H9 (cell line): ENCODE data around the gene ARMC9. TPM values are rescaled to one million over a fixed set of nuclear protein-coding genes. Genes with fewer than 3 reads are reported as not detected.

Experiments used
- DNase-seq: peaks from one replicate; pipeline ENCODE4 v3.0.0-alpha.2; 2017
- H2AFZ ChIP-seq: one replicate; pipeline ENCODE4 v1.6.1; 2013; ENCODE audit warnings: mild to moderate bottlenecking, low read length, control low read depth, moderate library complexity
- H2AK5ac ChIP-seq: 2 replicates; pipeline ENCODE4 v1.6.1; 2013; ENCODE audit warnings: low read length, control low read depth, mixed read lengths; ENCODE audit not compliant: insufficient read length
- H2BK120ac ChIP-seq: one replicate; pipeline ENCODE4 v1.6.1; 2013; ENCODE audit warnings: low read depth, mild to moderate bottlenecking, low read length, control low read depth, inconsistent platforms; ENCODE audit not compliant: poor library complexity, severe bottlenecking
- H2BK12ac ChIP-seq: 2 replicates; pipeline ENCODE4 v1.6.1; 2013; ENCODE audit warnings: low read length, control low read depth, mixed read lengths, low read depth; ENCODE audit not compliant: insufficient read length
- H2BK15ac ChIP-seq: 2 replicates; pipeline ENCODE4 v1.6.1; 2013; ENCODE audit warnings: low read depth, low read length, control low read depth
- H2BK20ac ChIP-seq: one replicate; pipeline ENCODE4 v1.6.1; 2013; ENCODE audit warnings: low read depth, mild to moderate bottlenecking, low read length, control low read depth, inconsistent platforms; ENCODE audit not compliant: poor library complexity, severe bottlenecking
- H2BK5ac ChIP-seq: 2 replicates; pipeline ENCODE4 v1.6.1; 2013; ENCODE audit warnings: low read length, control low read depth, mixed read lengths; ENCODE audit not compliant: insufficient read length
- H3K14ac ChIP-seq: 2 replicates; pipeline ENCODE4 v1.6.1; 2013; ENCODE audit warnings: low read length, control low read depth; ENCODE audit not compliant: insufficient read depth
- H3K18ac ChIP-seq: 2 replicates; pipeline ENCODE4 v1.6.1; 2013; ENCODE audit warnings: low read depth, mild to moderate bottlenecking, mixed read lengths, low read length, control low read depth; ENCODE audit not compliant: insufficient read length
- H3K23ac ChIP-seq: 2 replicates; pipeline ENCODE4 v1.6.1; 2013; ENCODE audit warnings: low read length, control low read depth, mixed read lengths, low read depth; ENCODE audit not compliant: insufficient read length
- H3K23me2 ChIP-seq: 2 replicates; pipeline ENCODE4 v1.6.1; 2013; ENCODE audit warnings: low read depth, mild to moderate bottlenecking, mixed read lengths, low read length, control low read depth; ENCODE audit not compliant: insufficient read length, poor library complexity, severe bottlenecking
- H3K27ac ChIP-seq: 2 replicates; pipeline ENCODE4 v1.5.1; 2013; ENCODE audit warnings: low read length, control low read depth, mixed read lengths, low read depth; ENCODE audit not compliant: insufficient read length
- H3K27me3 ChIP-seq: 2 replicates; pipeline ENCODE4 v1.6.1; 2013; ENCODE audit warnings: low read length, control low read depth, inconsistent platforms; ENCODE audit not compliant: insufficient read depth
- H3K4ac ChIP-seq: 2 replicates; pipeline ENCODE4 v1.6.1; 2013; ENCODE audit warnings: low read depth, mild to moderate bottlenecking, control low read depth, inconsistent platforms, low read length, moderate library complexity
- H3K4me1 ChIP-seq: 2 replicates; pipeline ENCODE4 v1.6.1; 2013; ENCODE audit warnings: low read length, control low read depth, inconsistent platforms; ENCODE audit not compliant: insufficient read depth
- H3K4me2 ChIP-seq: 2 replicates; pipeline ENCODE4 v1.6.1; 2013; ENCODE audit warnings: low read length, control low read depth, mixed read lengths; ENCODE audit not compliant: insufficient read length, insufficient read depth
- H3K56ac ChIP-seq: 2 replicates; pipeline ENCODE4 v1.6.1; 2013; ENCODE audit warnings: low read depth, mild to moderate bottlenecking, mixed read lengths, low read length, control low read depth; ENCODE audit not compliant: insufficient read length
- H3K79me1 ChIP-seq: 2 replicates; pipeline ENCODE4 v1.6.1; 2013; ENCODE audit warnings: low read depth, mild to moderate bottlenecking, moderate library complexity, low read length, control low read depth, inconsistent platforms; ENCODE audit not compliant: insufficient read depth, poor library complexity, severe bottlenecking
- H3K79me2 ChIP-seq: 2 replicates; pipeline ENCODE4 v1.6.1; 2013; ENCODE audit warnings: low read length, control low read depth, inconsistent platforms; ENCODE audit not compliant: insufficient read depth
- H3K9ac ChIP-seq: 2 replicates; pipeline ENCODE4 v1.6.1; 2013; ENCODE audit warnings: low read length, control low read depth, mixed read lengths; ENCODE audit not compliant: insufficient read length; ENCODE audit errors: extremely low read depth
- H3K9me3 ChIP-seq: one replicate; pipeline ENCODE4 v1.6.1; 2013; ENCODE audit warnings: low read depth, low read length, inconsistent platforms; ENCODE audit not compliant: control insufficient read depth
- H3T11ph ChIP-seq: one replicate; pipeline ENCODE4 v1.6.1; 2013; ENCODE audit warnings: mild to moderate bottlenecking, low read length, control low read depth, inconsistent platforms
- H4K20me1 ChIP-seq: one replicate; pipeline ENCODE4 v1.6.1; 2013; ENCODE audit not compliant: control insufficient read depth, insufficient read length, insufficient read depth
- H4K5ac ChIP-seq: 2 replicates; pipeline ENCODE4 v1.6.1; 2013; ENCODE audit warnings: low read depth, mild to moderate bottlenecking, mixed read lengths, low read length, control low read depth; ENCODE audit not compliant: insufficient read length
- H4K8ac ChIP-seq: replicated peaks from 2 replicates; pipeline ENCODE4 v1.6.1; 2013; ENCODE audit warnings: low read length, control low read depth, mixed read lengths, low read depth; ENCODE audit not compliant: insufficient read length
- H4K91ac ChIP-seq: 2 replicates; pipeline ENCODE4 v1.6.1; 2013; ENCODE audit warnings: low read depth, mild to moderate bottlenecking, moderate library complexity, mixed read lengths, low read length, control low read depth; ENCODE audit not compliant: insufficient read length
- H3K27ac Mint-ChIP-seq, 3 experiments: 2 replicates in 2 of 3; 3 replicates in 1 of 3; pipeline ENCODE4 v1.8.0; 2020 to 2021; ENCODE audit warnings: mixed read lengths in 3 of 3, mild to moderate bottlenecking in 1 of 3, moderate library complexity in 1 of 3
- H3K27me3 Mint-ChIP-seq: 2 replicates; pipeline ENCODE4 v1.8.0; 2021; ENCODE audit warnings: low read depth, mild to moderate bottlenecking, moderate library complexity, mixed read lengths
- H3K36me3 Mint-ChIP-seq, 3 experiments: 2 replicates in 2 of 3; 3 replicates in 1 of 3; pipeline ENCODE4 v1.8.0; 2020 to 2021; ENCODE audit warnings: low read depth in 3 of 3, mixed read lengths in 3 of 3; ENCODE audit not compliant: insufficient read depth in 1 of 3
- H3K4me1 Mint-ChIP-seq, 2 experiments: 2 replicates each; pipeline ENCODE4 v1.8.0; 2020; ENCODE audit warnings: mixed read lengths in 2 of 2
- H3K4me3 Mint-ChIP-seq, 2 experiments: 2 replicates in 1 of 2; 3 replicates in 1 of 2; pipeline ENCODE4 v1.8.0; 2020 to 2021; ENCODE audit warnings: mild to moderate bottlenecking in 2 of 2, mixed read lengths in 2 of 2, moderate library complexity in 1 of 2
- H3K9me3 Mint-ChIP-seq, 2 experiments: 2 replicates in 1 of 2; 3 replicates in 1 of 2; pipeline ENCODE4 v1.8.0; 2020; ENCODE audit warnings: mild to moderate bottlenecking in 2 of 2, mixed read lengths in 2 of 2, moderate library complexity in 1 of 2
- WGBS: extraction: QIAGEN DNeasy Blood & Tissue Kit; methylation state at CpG from one replicate; pipeline ENCODE4 v1.1.7; 2013; ENCODE audit warnings: missing lambda C conversion rate, low lambda C conversion rate, mixed read lengths; ENCODE audit not compliant: insufficient read length; ENCODE audit errors: extremely low coverage; 5-methylcytosine and 5-hydroxymethylcytosine counted together
- total RNA-seq: library from RNA; stranded (reverse); gene quantifications from 2 replicates; pipeline ENCODE4 v1.2.1, GENCODE V29; 2021
- TF ChIP-seq, protein P1 (sequence below): fragments of 200-600 bp; sonication (generic); conservative IDR thresholded peaks from 3 replicates; pipeline ENCODE4 v1.8.0; 2021; ENCODE audit warnings: antibody characterized with exemption, mild to moderate bottlenecking

ARMC9 gene
- total RNA-seq, 1 experiment from 2014 or later, result 37.6 TPM

DNA sequence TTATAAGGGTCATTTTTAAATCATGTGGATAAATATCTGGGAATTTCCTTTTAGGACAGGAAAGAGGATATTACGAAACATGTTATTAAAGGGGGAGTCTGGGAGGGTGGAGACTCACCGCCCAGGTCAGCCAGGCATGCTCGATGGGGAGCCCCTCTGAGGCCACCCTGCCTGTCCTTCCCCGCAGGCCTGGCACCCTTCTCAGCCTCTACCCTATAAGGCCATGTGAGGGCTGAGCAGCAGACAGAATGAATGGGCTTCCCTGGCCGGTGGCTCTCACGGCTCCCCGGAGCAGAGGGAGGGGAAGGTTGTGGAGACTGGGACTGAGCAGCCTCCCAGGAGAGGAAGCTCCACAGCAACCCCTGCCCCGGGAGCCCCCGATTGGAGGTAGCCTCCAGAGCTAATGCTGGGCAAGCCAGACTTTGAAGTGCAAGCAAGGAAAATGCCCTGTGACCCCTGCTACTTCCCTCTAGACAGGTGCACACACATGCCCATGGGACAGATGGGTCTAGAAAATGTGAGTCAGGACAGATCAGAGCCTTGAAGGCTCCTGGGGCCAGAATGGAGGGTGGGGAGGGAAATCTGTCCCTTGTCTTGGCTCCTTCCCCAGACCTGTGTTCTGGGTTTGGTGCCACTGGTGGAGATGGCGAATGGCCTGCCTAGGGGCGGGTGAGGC lies 13.2 kb upstream of the ARMC9 start:
- TF ChIP-seq, protein P1, sequence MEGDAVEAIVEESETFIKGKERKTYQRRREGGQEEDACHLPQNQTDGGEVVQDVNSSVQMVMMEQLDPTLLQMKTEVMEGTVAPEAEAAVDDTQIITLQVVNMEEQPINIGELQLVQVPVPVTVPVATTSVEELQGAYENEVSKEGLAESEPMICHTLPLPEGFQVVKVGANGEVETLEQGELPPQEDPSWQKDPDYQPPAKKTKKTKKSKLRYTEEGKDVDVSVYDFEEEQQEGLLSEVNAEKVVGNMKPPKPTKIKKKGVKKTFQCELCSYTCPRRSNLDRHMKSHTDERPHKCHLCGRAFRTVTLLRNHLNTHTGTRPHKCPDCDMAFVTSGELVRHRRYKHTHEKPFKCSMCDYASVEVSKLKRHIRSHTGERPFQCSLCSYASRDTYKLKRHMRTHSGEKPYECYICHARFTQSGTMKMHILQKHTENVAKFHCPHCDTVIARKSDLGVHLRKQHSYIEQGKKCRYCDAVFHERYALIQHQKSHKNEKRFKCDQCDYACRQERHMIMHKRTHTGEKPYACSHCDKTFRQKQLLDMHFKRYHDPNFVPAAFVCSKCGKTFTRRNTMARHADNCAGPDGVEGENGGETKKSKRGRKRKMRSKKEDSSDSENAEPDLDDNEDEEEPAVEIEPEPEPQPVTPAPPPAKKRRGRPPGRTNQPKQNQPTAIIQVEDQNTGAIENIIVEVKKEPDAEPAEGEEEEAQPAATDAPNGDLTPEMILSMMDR, result no peak
- H2BK5ac ChIP-seq, result no peak overlapping the region
- H3K79me1 ChIP-seq, result no peaks in the 10 kb centered on the region
- H2BK20ac ChIP-seq, result no peak overlapping the region
- no peak overlapping the region for H2AK5ac ChIP-seq
- H3K9me3 Mint-ChIP-seq, result no peaks in the 10 kb centered on the region
- DNase-seq, result no peak
- no peak overlapping the region for H3K9ac ChIP-seq
- no peak overlapping the region for H3K4me2 ChIP-seq
- no peak overlapping the region for H4K5ac ChIP-seq
- no peak overlapping the region for H2AFZ ChIP-seq
- H3K23ac ChIP-seq, result no peak overlapping the region
- peaks cover 21 to 31% of the 10 kb centered on the region in 2 experiments for H3K4me1 Mint-ChIP-seq
- no peak overlapping the region for H4K91ac ChIP-seq
- H3K4ac ChIP-seq, result no peak overlapping the region
- H3K14ac ChIP-seq, result no peak overlapping the region
- H3K18ac ChIP-seq, result no peak overlapping the region
- H3K27ac ChIP-seq, result no peak overlapping the region
- peaks cover 4% of the 10 kb centered on the region; the same call in 1 of the 2 replicates for H3K4me1 ChIP-seq
- no peaks in the 10 kb centered on the region for H4K20me1 ChIP-seq
- no peak overlapping the region for H2BK15ac ChIP-seq
- H2BK12ac ChIP-seq, result no peak overlapping the region
- H3K36me3 Mint-ChIP-seq, result no peaks in the 10 kb centered on the region; a peak in 1 of 7 replicates
- no peaks in the 10 kb centered on the region for H3K27me3 ChIP-seq
- WGBS, result no CpG with 5 or more reads among the region's 11 CpGs
- no peaks in the 10 kb centered on the region for H3K23me2 ChIP-seq
- H3T11ph ChIP-seq, result no peak overlapping the region
- no peak overlapping the region for H3K27ac Mint-ChIP-seq
- H3K56ac ChIP-seq, result no peak overlapping the region
- no peak overlapping the region for H2BK120ac ChIP-seq
- H4K8ac ChIP-seq, result no peak overlapping the region
- no peaks in the 10 kb centered on the region for H3K9me3 ChIP-seq
- no peaks in the 10 kb centered on the region; the same call in none of the 2 replicates for H3K27me3 Mint-ChIP-seq
- H3K79me2 ChIP-seq, result no peaks in the 10 kb centered on the region
- no peak overlapping the region for H3K4me3 Mint-ChIP-seq
